Activated CD8-positive, alpha-beta T cell treated with anti-CD3 and anti-CD28 coated beads for 36 hours (primary cell): ENCODE results near the gene LRP1B. TPM values are rescaled to one million over a fixed set of nuclear protein-coding genes. Genes with fewer than 3 reads are reported as not detected.

Source experiments
- ATAC-seq: fragments of 200-7000 bp; cut with Tn5 transposase; one replicate; pipeline ENCODE4 v1.10.0; 2021; ENCODE audit warnings: mild to moderate bottlenecking, moderate library complexity
- CTCF ChIA-PET: fragments of 350-600 bp; sonication (Branson Sonifier 250); formaldehyde crosslinking; loops from one replicate; lab custom pipeline; 2021; ENCODE audit warnings: antibody characterized with exemption; lab: Charles Lee
- POLR2A ChIA-PET: fragments of 350-600 bp; sonication (Branson Sonifier 250); formaldehyde crosslinking; loops from one replicate; lab custom pipeline; 2021; ENCODE audit warnings: antibody characterized with exemption; lab: Charles Lee
- DNase-seq: peaks from one replicate; pipeline ENCODE4 v3.0.0-alpha.2; 2020
- H3K27ac Mint-ChIP-seq: one replicate; pipeline ENCODE4 v1.8.0; 2021; ENCODE audit warnings: mild to moderate bottlenecking, mixed read lengths
- H3K27me3 Mint-ChIP-seq: one replicate; pipeline ENCODE4 v1.8.0; 2021; ENCODE audit warnings: mixed read lengths
- H3K36me3 Mint-ChIP-seq: one replicate; pipeline ENCODE4 v1.8.0; 2021; ENCODE audit warnings: low read depth, mixed read lengths
- H3K4me1 Mint-ChIP-seq: one replicate; pipeline ENCODE4 v1.8.0; 2021; ENCODE audit warnings: low read depth, mixed read lengths
- H3K4me3 Mint-ChIP-seq: one replicate; pipeline ENCODE4 v1.8.0; 2021; ENCODE audit warnings: mild to moderate bottlenecking, moderate library complexity, mixed read lengths
- H3K9me3 Mint-ChIP-seq: one replicate; pipeline ENCODE4 v1.8.0; 2021; ENCODE audit warnings: mixed read lengths
- intact Hi-C: fragments of 100-400 bp; cut with micrococcal nuclease; formaldehyde crosslinking; loops from one replicate; pipeline ENCODE4 v1.10.0; 2022
- total RNA-seq, 2 experiments: library from RNA; stranded (reverse); gene quantifications; one replicate each; pipeline ENCODE4 v1.2.3, GENCODE V29; 2021
- TF ChIP-seq, protein P1 (sequence below): fragments of 200-600 bp; IDR thresholded peaks from one replicate; pipeline ENCODE4 v1.8.0; 2022; ENCODE audit warnings: antibody characterized with exemption, mild to moderate bottlenecking

LRP1B gene
- total RNA-seq, 2 experiments from 2014 or later: not detected

DNA sequence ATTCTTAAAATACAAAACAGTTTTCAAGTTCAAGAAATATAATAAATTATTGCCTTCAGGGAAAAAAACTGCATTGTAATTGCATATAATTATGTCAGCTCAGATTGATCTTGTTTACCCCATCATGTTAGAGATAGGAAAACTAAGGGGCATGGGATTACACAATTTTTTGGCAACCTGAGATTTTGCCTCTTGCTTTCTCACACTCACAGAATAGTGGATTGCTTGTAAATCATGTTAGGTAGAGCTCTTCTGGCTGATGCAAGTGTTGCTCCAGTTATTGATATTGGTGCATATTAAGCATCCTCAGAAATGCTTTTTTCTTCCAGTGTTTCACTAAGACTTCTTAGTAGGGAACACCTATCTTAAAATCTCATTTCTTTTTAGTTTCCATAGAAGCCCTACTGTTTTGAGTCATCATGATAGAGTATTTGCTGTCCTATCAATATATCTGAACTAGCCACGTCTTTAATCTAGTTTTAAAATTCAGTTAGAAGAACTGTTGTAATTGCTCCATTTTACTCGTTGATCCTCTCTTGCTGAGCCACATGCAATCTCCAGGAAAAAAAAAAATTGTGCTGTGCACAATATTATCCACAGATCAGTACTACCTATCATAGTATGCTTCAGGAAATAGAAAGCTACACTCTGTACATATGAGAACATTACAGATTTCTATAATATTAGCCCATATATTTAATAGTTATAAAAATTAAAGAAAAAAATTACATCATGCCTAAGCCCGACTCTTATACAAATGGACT, 393.1 kb downstream of the LRP1B start:
- no peaks in the 10 kb centered on the region for H3K27me3 Mint-ChIP-seq

DNA sequence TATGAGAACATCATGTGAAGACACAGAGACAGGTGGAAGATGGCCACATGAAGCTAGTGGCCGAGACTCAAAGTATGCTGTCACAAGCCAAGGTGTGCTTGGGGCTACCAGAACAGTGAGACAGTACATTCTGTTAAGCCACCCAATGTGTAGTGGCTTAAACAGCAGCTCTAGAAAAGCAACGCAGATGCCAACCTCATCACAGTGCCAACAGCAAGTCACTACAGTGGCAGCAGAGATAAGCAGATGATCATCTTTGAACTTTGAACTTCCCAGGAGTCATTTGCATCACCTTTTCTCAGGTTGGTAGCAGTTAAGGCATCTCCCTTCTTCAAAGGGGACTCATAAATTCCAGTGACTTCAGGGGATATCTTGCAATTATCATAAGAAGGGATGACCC, 394.4 kb downstream of the LRP1B start:
- Mint-ChIP-seq H3K4me3 (no peak overlapping the region), H3K4me1 (no peaks in the 10 kb centered on the region), H3K9me3 (peaks cover 6% of the 10 kb centered on the region), H3K27ac (no peak overlapping the region), H3K27me3 (no peaks in the 10 kb centered on the region), H3K36me3 (no peaks in the 10 kb centered on the region)
- ATAC-seq (no peak), DNase-seq (no peak)
- intact Hi-C loops: no loop called here
- POLR2A ChIA-PET: no interaction called here
- CTCF ChIA-PET: no interaction called here
- TF ChIP-seq, protein P1, sequence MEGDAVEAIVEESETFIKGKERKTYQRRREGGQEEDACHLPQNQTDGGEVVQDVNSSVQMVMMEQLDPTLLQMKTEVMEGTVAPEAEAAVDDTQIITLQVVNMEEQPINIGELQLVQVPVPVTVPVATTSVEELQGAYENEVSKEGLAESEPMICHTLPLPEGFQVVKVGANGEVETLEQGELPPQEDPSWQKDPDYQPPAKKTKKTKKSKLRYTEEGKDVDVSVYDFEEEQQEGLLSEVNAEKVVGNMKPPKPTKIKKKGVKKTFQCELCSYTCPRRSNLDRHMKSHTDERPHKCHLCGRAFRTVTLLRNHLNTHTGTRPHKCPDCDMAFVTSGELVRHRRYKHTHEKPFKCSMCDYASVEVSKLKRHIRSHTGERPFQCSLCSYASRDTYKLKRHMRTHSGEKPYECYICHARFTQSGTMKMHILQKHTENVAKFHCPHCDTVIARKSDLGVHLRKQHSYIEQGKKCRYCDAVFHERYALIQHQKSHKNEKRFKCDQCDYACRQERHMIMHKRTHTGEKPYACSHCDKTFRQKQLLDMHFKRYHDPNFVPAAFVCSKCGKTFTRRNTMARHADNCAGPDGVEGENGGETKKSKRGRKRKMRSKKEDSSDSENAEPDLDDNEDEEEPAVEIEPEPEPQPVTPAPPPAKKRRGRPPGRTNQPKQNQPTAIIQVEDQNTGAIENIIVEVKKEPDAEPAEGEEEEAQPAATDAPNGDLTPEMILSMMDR: no peak

More for the DNA sequence above, 393.1 kb downstream of the LRP1B start:
- Mint-ChIP-seq H3K4me1 (no peaks in the 10 kb centered on the region), H3K27ac (no peak overlapping the region), H3K36me3 (no peaks in the 10 kb centered on the region), H3K9me3 (peaks cover 2% of the 10 kb centered on the region), H3K4me3 (no peak overlapping the region)
- POLR2A ChIA-PET: no interaction called here
- TF ChIP-seq, protein P1: no peak
- CTCF ChIA-PET: no interaction called here
- DNase-seq (no peak), ATAC-seq (no peak)
- intact Hi-C loops: no loop called here

DNA sequence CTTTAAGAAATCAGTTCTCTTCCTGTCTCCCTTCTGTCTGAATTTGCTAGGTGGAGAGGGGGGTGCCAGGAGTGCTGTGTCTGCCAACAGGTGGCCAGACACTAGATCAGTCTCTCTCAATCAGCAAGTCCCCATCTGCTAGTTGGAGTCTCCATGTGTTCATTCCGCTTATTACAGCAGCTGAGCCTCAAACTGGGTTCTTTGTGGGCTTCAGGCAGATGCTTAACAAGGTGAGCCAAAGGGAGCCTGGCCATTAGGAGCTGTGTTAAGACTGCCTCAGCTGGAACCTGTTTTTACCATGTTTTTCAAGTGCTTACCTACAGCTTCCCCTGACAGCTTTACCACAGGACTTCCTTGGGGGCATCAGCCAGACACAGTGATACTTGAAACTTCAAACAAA, 401.9 kb downstream of the LRP1B start:
- ChIA-PET CTCF (no interaction called here), POLR2A (no interaction called here)
- ATAC-seq (no peak), DNase-seq (no peak)
- Mint-ChIP-seq H3K36me3 (no peaks in the 10 kb centered on the region), H3K4me3 (no peak overlapping the region), H3K9me3 (peaks cover 8% of the 10 kb centered on the region), H3K4me1 (no peaks in the 10 kb centered on the region), H3K27me3 (no peaks in the 10 kb centered on the region), H3K27ac (no peak overlapping the region)
- TF ChIP-seq, protein P1: no peak
- intact Hi-C loops: no loop called here

DNA sequence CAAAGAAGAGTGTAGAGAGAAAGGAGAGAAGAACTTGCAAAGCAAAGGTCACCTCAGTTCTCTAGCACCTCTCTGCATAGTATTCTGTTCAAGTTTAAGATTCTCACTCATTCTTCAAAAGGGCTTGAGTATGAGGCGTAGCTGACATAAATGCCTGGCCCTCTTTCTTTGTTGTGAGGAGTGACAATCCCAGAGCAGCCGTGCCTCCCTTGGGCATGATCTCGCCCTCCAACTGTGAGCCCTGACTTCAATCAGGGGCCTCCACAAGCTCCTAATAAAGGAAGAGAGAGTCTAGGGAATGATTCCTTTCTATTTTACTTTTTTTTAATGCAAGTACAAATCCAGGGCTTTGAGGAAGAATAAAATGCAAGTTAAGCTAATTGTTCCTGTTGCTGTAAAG, 402.7 kb downstream of the LRP1B start:
- CTCF ChIA-PET: no interaction called here
- POLR2A ChIA-PET: no interaction called here
- Mint-ChIP-seq H3K9me3 (peaks cover 8% of the 10 kb centered on the region), H3K36me3 (no peaks in the 10 kb centered on the region), H3K27ac (no peak overlapping the region), H3K27me3 (no peaks in the 10 kb centered on the region), H3K4me1 (no peaks in the 10 kb centered on the region), H3K4me3 (no peak overlapping the region)
- intact Hi-C loops: no loop called here
- TF ChIP-seq, protein P1: no peak
- no peak for ATAC-seq
- DNase-seq: no peak

DNA sequence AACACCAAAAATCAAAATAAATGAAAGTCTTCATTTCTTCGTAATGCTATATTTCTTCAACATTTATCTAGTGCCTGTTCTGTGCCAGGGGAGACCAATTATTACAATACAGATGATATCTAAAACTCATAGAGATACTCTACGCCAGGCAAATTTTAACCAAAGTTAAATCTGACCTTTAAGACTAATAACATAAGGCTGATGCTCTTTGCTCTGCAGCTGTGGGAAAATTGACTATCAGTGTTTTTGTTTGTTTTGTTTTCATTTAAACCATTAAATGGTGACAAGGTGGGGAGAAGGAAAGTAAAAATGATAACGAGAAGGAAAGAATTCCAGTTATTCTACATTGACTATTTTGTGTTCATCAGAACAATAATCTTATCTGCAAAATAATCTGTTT, 406.4 kb downstream of the LRP1B start:
- H3K36me3 Mint-ChIP-seq: no peaks in the 10 kb centered on the region
- ATAC-seq (no peak), DNase-seq (no peak)
- no peak overlapping the region for H3K27ac Mint-ChIP-seq
- TF ChIP-seq, protein P1: no peak
- POLR2A ChIA-PET: no interaction called here
- H3K4me3 Mint-ChIP-seq: no peak overlapping the region
- H3K9me3 Mint-ChIP-seq: peaks cover 4% of the 10 kb centered on the region
- H3K27me3 Mint-ChIP-seq: no peaks in the 10 kb centered on the region
- CTCF ChIA-PET: no interaction called here
- H3K4me1 Mint-ChIP-seq: no peaks in the 10 kb centered on the region
- intact Hi-C loops: no loop called here
